GM23338 (cell line): Measurements from ENCODE around the gene ADGRD2. TPM values are rescaled to one million over a fixed set of nuclear protein-coding genes. Genes with fewer than 3 reads are reported as not detected.

Experiments
- ATAC-seq: fragments of 200-7000 bp; cut with Tn5 transposase; 3 replicates; pipeline ENCODE4 v1.9.1; 2020
- DNase-seq: peaks from one replicate; pipeline ENCODE4 v3.0.0-alpha.2; 2015; ENCODE audit warnings: low spot score
- H2AFZ ChIP-seq: fragments of 200-600 bp; sonication (generic); 2 replicates; pipeline ENCODE4 v1.8.0; 2016; ENCODE audit warnings: antibody characterized with exemption, mild to moderate bottlenecking, moderate library complexity
- H3F3A ChIP-seq: fragments of 200-600 bp; sonication (generic); replicated peaks from 2 replicates; pipeline ENCODE4 v1.8.0; 2017; ENCODE audit warnings: antibody characterized with exemption, mixed run types, low read depth
- H3K27ac ChIP-seq: fragments of 200-600 bp; sonication (generic); 2 replicates; pipeline ENCODE4 v1.6.1; 2016; ENCODE audit warnings: low read depth
- H3K27me3 ChIP-seq: fragments of 200-600 bp; sonication (generic); 2 replicates; pipeline ENCODE4 v1.8.0; 2016; ENCODE audit warnings: mild to moderate bottlenecking, mixed run types, moderate library complexity; ENCODE audit not compliant: insufficient read depth
- H3K36me3 ChIP-seq: fragments of 200-600 bp; sonication (generic); 2 replicates; pipeline ENCODE4 v1.8.0; 2016; ENCODE audit warnings: mild to moderate bottlenecking; ENCODE audit not compliant: insufficient read depth
- H3K4me1 ChIP-seq: fragments of 200-600 bp; sonication (generic); 2 replicates; pipeline ENCODE4 v1.8.0; 2016; ENCODE audit warnings: mild to moderate bottlenecking, moderate library complexity; ENCODE audit not compliant: insufficient read depth
- H3K4me2 ChIP-seq: fragments of 200-600 bp; sonication (generic); 2 replicates; pipeline ENCODE4 v1.7.1; 2017; ENCODE audit warnings: mixed run types
- H3K4me3 ChIP-seq: fragments of 200-600 bp; sonication (generic); 2 replicates; pipeline ENCODE4 v1.6.1; 2016; ENCODE audit warnings: mixed run types
- H3K79me2 ChIP-seq: fragments of 200-600 bp; sonication (generic); replicated peaks from 2 replicates; pipeline ENCODE4 v1.8.0; 2017; ENCODE audit warnings: mild to moderate bottlenecking; ENCODE audit not compliant: insufficient read depth
- H3K9me2 ChIP-seq: fragments of 200-600 bp; sonication (generic); 2 replicates; pipeline ENCODE4 v1.8.0; 2017; ENCODE audit not compliant: insufficient read depth
- H4K20me1 ChIP-seq: fragments of 200-600 bp; sonication (generic); replicated peaks from 2 replicates; pipeline ENCODE4 v1.8.0; 2017; ENCODE audit warnings: mild to moderate bottlenecking; ENCODE audit not compliant: insufficient read depth
- H3K27ac Mint-ChIP-seq: 2 replicates; pipeline ENCODE4 v1.8.0; 2020; ENCODE audit warnings: inconsistent platforms, mild to moderate bottlenecking, moderate library complexity, mixed read lengths
- H3K27me3 Mint-ChIP-seq: 3 replicates; pipeline ENCODE4 v1.8.0; 2022; ENCODE audit warnings: low read depth, mild to moderate bottlenecking, moderate library complexity, mixed read lengths, inconsistent platforms; ENCODE audit not compliant: insufficient read depth, poor library complexity
- H3K36me3 Mint-ChIP-seq: 3 replicates; pipeline ENCODE4 v1.8.0; 2021; ENCODE audit warnings: low read depth, mild to moderate bottlenecking, inconsistent platforms, moderate library complexity, mixed read lengths
- H3K4me1 Mint-ChIP-seq: 3 replicates; pipeline ENCODE4 v1.8.0; 2020; ENCODE audit warnings: mild to moderate bottlenecking, inconsistent platforms, mixed read lengths
- H3K4me3 Mint-ChIP-seq: 3 replicates; pipeline ENCODE4 v1.8.0; 2021; ENCODE audit warnings: moderate library complexity, mild to moderate bottlenecking, inconsistent platforms, mixed read lengths
- H3K9me3 Mint-ChIP-seq: 3 replicates; pipeline ENCODE4 v1.8.0; 2020; ENCODE audit warnings: moderate library complexity, mild to moderate bottlenecking, inconsistent platforms, mixed read lengths
- CTCF ChIP-seq, 2 experiments: fragments of 200-600 bp in 1 of 2; sonication (generic) in 1 of 2; conservative IDR thresholded peaks; 2 replicates each; pipeline versions ENCODE4 v1.5.1 to v1.6.1; 2016 to 2017; ENCODE audit warnings: antibody characterized with exemption in 2 of 2, low read depth in 2 of 2, mild to moderate bottlenecking in 2 of 2, moderate library complexity in 1 of 2
- EZH2 ChIP-seq: fragments of 200-600 bp; sonication (generic); IDR thresholded peaks from one replicate; pipeline ENCODE4 v1.8.0; 2017; ENCODE audit warnings: antibody characterized with exemption, mild to moderate bottlenecking, low read depth; ENCODE audit not compliant: unreplicated experiment
- EZH2phosphoT487 ChIP-seq: fragments of 200-600 bp; sonication (generic); IDR thresholded peaks from one replicate; pipeline ENCODE4 v1.8.1; 2018; ENCODE audit warnings: antibody characterized with exemption; ENCODE audit not compliant: unreplicated experiment
- ZNF462 ChIP-seq: fragments of 250-450 bp; sonication (Bioruptor Pico); IDR thresholded peaks from 2 replicates; pipeline ENCODE4 v1.5.0; 2020; ENCODE audit warnings: mild to moderate bottlenecking, moderate library complexity
- polyA plus RNA-seq: library from polyadenylated mRNA; unstranded; fragments of >200 nt; fragmentation: Nextera tagmentation; extraction: Ambion mirVana; gene quantifications from 2 replicates; pipeline ENCODE4 v1.2.1, GENCODE V29; 2016
- total RNA-seq: library from RNA; depleted of rRNA; stranded (reverse); fragments of >200 nt; shearing (Covaris generic); gene quantifications from 2 replicates; pipeline ENCODE4 v1.2.3, GENCODE V29; 2014

The ADGRD2 gene
- total and polyA plus RNA-seq, 2 experiments from 2014 or later = 0.45 to 0.78 TPM

DNA sequence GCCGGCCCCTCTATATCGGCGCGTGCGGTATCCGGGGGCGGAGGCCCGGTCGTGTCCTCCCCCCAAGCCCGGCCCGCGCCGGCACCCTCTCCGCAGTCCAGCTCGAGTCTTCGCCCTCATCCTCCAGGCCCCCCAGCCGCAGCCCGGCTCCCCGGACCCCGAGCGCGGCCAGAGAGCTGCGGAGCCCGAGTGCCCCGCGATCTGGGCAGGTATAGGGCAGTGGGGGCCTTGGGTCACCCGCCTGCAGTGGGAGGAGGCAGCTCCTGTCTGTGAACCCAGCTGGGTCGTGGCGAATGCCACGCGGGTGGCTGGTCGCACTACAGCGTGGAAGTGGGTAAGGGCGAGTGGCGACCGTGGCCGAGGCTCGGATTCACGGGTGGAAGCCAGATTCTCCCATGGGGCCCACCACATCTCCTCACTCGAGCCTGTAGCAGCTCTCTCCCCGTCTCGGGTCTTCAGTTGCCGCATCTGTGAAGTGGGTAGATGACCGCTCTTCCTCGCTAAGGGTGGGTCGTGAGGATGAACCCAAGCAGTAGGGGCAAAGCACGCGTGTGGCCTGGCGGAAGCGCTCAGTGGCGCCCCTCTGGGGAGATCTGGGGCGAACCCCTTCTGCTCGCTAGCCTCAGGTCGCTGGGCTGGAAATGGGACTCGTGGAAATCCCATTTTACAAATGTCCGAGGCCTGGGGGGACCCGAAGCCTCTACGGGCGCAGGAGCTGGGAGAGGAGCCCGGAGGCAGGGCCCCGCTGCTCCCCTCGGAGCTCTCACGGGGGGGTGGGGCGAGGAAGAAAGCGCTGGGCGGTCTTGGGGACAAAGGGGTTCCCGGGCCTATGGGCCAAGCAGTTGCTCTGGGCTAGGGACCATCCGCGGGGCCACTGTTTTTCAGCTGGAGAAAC lies 55.0 kb downstream of the ADGRD2 start:
- Histone ChIP-seq H3K4me1 (peaks cover 7% of the 10 kb centered on the region; the same call in 1 of the 2 replicates), H2AFZ (peak overlapping the region; percentile 96), H3K79me2 (no peaks in the 10 kb centered on the region), H4K20me1 (no peaks in the 10 kb centered on the region; the same call in 1 of the 2 replicates), H3K36me3 (no peaks in the 10 kb centered on the region), H3F3A (0 out of 2 replicates have a peak, but pooled peaks cover 3% of the 10 kb centered on the region), H3K4me2 (peak overlapping the region; percentile 80), H3K9me2 (no peaks in the 10 kb centered on the region), H3K4me3 (peak overlapping the region; percentile 57), H3K27ac (no peak overlapping the region), H3K27me3 (peaks cover 62% of the 10 kb centered on the region)
- no peak overlapping the region for H3K27ac Mint-ChIP-seq
- ATAC-seq (peak; percentile 36), DNase-seq (peak; percentile 62)
- H3K4me1 Mint-ChIP-seq = peaks cover 16% of the 10 kb centered on the region
- TF ChIP-seq EZH2phosphoT487 (no peak), CTCF (conservative IDR thresholded peaks at IDR 0.05; ENCODE audit: low read depth in 2 of 2) (peak; percentile 57 to 58)
- peak overlapping the region; percentile 66 for H3K4me3 Mint-ChIP-seq
- H3K36me3 Mint-ChIP-seq = no peaks in the 10 kb centered on the region; the same call in 2 of the 3 replicates
- H3K27me3 Mint-ChIP-seq = peaks cover 55% of the 10 kb centered on the region
- peaks cover 3% of the 10 kb centered on the region; the same call in 2 of the 3 replicates for H3K9me3 Mint-ChIP-seq

- peaks cover 52% of the 10 kb centered on the region for H3K27me3 Mint-ChIP-seq
- Histone ChIP-seq H3K79me2 (no peaks in the 10 kb centered on the region), H3F3A (0 out of 2 replicates have a peak, but pooled peaks cover 3% of the 10 kb centered on the region), H2AFZ (peak overlapping the region; percentile 96), H4K20me1 (no peaks in the 10 kb centered on the region; the same call in 1 of the 2 replicates), H3K36me3 (no peaks in the 10 kb centered on the region), H3K27me3 (peaks cover 59% of the 10 kb centered on the region), H3K9me2 (no peaks in the 10 kb centered on the region), H3K27ac (no peak overlapping the region), H3K4me1 (peaks cover 7% of the 10 kb centered on the region; the same call in 1 of the 2 replicates), H3K4me3 (peak overlapping the region; percentile 57), H3K4me2 (peak overlapping the region; percentile 80; the same call in 1 of the 2 replicates)
- no peak overlapping the region for H3K27ac Mint-ChIP-seq
- H3K4me1 Mint-ChIP-seq = peaks cover 16% of the 10 kb centered on the region
- H3K36me3 Mint-ChIP-seq = no peaks in the 10 kb centered on the region; the same call in 2 of the 3 replicates
- no peak overlapping the region for H3K4me3 Mint-ChIP-seq
- DNase-seq (peak; percentile 51), ATAC-seq (no peak; the same call in 2 of the 3 replicates)
- peaks cover 3% of the 10 kb centered on the region; the same call in 2 of the 3 replicates for H3K9me3 Mint-ChIP-seq
- TF ChIP-seq ZNF462 (CRISPR knock-in tag) (no peak), EZH2 (peak; percentile 51)
Measured at GRCh38 chr9:124505901-124506346, 55.7 kb downstream of the ADGRD2 start.
